ENCODE data around the gene ARL2BP. TPM values are rescaled to one million over a fixed set of nuclear protein-coding genes. Genes with fewer than 3 reads are reported as not detected.

ARL2BP gene
- total and polyA plus RNA-seq, 2 of the 13 experiments (the other 11 are each of a cell fraction or from before 2014, with no cell fraction given): 64.3 to 67.6 TPM

DNA sequence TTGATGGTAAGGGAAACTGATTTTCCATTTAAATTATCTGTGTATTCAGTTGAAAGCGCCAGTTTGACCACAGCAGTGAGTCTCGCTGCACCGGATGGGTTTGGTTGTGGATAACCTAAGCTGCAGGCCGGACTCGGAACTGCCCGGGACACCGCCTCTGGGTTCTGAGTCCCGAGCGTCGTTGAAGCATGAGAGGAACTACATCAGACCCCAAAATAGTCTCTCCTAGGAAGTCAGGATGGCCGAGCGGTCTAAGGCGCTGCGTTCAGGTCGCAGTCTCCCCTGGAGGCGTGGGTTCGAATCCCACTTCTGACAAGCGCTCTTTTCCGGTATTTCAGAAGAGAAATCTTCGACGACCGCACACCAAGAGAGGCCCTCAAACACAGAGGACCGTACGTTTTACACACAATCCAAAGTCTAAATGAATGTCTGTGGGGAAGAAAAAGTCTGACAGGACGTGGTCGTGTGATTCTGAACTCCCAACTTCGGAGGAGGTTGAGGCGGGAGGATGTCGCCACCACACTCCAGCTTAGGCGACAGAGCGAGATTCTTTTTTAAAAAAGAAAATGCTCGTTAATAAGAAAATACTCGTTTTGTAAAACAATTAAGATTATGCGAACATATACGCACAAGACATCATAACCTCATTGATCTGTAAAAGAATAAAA, 54.8 kb downstream of the ARL2BP start (continued):
- TF ChIP-seq, protein P1, sequence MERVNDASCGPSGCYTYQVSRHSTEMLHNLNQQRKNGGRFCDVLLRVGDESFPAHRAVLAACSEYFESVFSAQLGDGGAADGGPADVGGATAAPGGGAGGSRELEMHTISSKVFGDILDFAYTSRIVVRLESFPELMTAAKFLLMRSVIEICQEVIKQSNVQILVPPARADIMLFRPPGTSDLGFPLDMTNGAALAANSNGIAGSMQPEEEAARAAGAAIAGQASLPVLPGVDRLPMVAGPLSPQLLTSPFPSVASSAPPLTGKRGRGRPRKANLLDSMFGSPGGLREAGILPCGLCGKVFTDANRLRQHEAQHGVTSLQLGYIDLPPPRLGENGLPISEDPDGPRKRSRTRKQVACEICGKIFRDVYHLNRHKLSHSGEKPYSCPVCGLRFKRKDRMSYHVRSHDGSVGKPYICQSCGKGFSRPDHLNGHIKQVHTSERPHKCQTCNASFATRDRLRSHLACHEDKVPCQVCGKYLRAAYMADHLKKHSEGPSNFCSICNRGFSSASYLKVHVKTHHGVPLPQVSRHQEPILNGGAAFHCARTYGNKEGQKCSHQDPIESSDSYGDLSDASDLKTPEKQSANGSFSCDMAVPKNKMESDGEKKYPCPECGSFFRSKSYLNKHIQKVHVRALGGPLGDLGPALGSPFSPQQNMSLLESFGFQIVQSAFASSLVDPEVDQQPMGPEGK (CRISPR knock-in tag; IDR thresholded peaks at IDR 0.05): peak; percentile 40; the same call in 1 of the 2 replicates
- TF ChIP-seq ZNF264 (CRISPR knock-in tag; IDR thresholded peaks at IDR 0.05): peak; percentile 88
- peak; percentile 94; the same call in 1 of the 2 replicates for TF ChIP-seq ZNF816 (CRISPR knock-in tag; IDR thresholded peaks at IDR 0.05; ENCODE audit: borderline replicate concordance)
- 0 out of 2 replicates have a peak, but pooled peaks have one; percentile 19 for TF ChIP-seq ZMAT3 (CRISPR knock-in tag; conservative IDR thresholded peaks at IDR 0.05)
- TF ChIP-seq ZNF629 (CRISPR knock-in tag; conservative IDR thresholded peaks at IDR 0.05): peak; percentile 84
- peak; percentile 76 for TF ChIP-seq SALL2 (CRISPR knock-in tag; IDR thresholded peaks at IDR 0.05)
- no peak for TF ChIP-seq ZFP82 (CRISPR knock-in tag; IDR thresholded peaks at IDR 0.05; ENCODE audit: borderline replicate concordance)
- 0 out of 2 replicates have a peak, but pooled peaks have one; percentile 76 for TF ChIP-seq MTF2 (CRISPR knock-in tag; IDR thresholded peaks at IDR 0.05; ENCODE audit: borderline replicate concordance)
- TF ChIP-seq ZNF343 (CRISPR knock-in tag; IDR thresholded peaks at IDR 0.05): no peak
- TF ChIP-seq, protein P2, sequence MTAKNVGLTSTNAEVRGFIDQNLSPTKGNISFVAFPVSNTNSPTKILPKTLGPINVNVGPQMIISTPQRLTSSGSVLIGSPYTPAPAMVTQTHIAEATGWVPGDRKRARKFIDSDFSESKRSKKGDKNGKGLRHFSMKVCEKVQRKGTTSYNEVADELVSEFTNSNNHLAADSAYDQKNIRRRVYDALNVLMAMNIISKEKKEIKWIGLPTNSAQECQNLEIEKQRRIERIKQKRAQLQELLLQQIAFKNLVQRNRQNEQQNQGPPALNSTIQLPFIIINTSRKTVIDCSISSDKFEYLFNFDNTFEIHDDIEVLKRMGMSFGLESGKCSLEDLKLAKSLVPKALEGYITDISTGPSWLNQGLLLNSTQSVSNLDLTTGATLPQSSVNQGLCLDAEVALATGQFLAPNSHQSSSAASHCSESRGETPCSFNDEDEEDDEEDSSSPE (CRISPR knock-in tag; IDR thresholded peaks at IDR 0.05): peak; percentile 50
- peak; percentile 83; the same call in 1 of the 2 replicates for TF ChIP-seq ZNF564 (CRISPR knock-in tag; IDR thresholded peaks at IDR 0.05)
- no peak for TF ChIP-seq ATM (IDR thresholded peaks at IDR 0.05; ENCODE audit: borderline replicate concordance)
- 0 out of 2 replicates have a peak, but pooled peaks have one; percentile 14 for TF ChIP-seq ZNF644 (CRISPR knock-in tag; IDR thresholded peaks at IDR 0.05; ENCODE audit: low read depth)
- TF ChIP-seq, protein P3, sequence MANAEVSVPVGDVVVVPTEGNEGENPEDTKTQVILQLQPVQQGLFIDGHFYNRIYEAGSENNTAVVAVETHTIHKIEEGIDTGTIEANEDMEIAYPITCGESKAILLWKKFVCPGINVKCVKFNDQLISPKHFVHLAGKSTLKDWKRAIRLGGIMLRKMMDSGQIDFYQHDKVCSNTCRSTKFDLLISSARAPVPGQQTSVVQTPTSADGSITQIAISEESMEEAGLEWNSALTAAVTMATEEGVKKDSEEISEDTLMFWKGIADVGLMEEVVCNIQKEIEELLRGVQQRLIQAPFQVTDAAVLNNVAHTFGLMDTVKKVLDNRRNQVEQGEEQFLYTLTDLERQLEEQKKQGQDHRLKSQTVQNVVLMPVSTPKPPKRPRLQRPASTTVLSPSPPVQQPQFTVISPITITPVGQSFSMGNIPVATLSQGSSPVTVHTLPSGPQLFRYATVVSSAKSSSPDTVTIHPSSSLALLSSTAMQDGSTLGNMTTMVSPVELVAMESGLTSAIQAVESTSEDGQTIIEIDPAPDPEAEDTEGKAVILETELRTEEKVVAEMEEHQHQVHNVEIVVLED (CRISPR knock-in tag; IDR thresholded peaks at IDR 0.05; ENCODE audit: borderline replicate concordance): no peak
- peak; percentile 64; the same call in 1 of the 2 replicates for TF ChIP-seq SOX13 (IDR thresholded peaks at IDR 0.05)
- TF ChIP-seq SOX13 (CRISPR knock-in tag; conservative IDR thresholded peaks at IDR 0.05 in 1 of 2, IDR thresholded peaks at IDR 0.05 in 1 of 2): peak; percentile 58 to 95; a peak in 3 of 4 replicates
- TF ChIP-seq ZNF614 (CRISPR knock-in tag; IDR thresholded peaks at IDR 0.05; ENCODE audit: borderline replicate concordance): peak; percentile 97
- no peak; the same call in 1 of the 2 replicates for TF ChIP-seq ZNF652 (CRISPR knock-in tag; IDR thresholded peaks at IDR 0.05; ENCODE audit: borderline replicate concordance, low read depth)
- TF ChIP-seq, protein P4, sequence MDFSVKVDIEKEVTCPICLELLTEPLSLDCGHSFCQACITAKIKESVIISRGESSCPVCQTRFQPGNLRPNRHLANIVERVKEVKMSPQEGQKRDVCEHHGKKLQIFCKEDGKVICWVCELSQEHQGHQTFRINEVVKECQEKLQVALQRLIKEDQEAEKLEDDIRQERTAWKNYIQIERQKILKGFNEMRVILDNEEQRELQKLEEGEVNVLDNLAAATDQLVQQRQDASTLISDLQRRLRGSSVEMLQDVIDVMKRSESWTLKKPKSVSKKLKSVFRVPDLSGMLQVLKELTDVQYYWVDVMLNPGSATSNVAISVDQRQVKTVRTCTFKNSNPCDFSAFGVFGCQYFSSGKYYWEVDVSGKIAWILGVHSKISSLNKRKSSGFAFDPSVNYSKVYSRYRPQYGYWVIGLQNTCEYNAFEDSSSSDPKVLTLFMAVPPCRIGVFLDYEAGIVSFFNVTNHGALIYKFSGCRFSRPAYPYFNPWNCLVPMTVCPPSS (IDR thresholded peaks at IDR 0.05): no peak
- TF ChIP-seq GATAD1 (CRISPR knock-in tag; IDR thresholded peaks at IDR 0.05): peak; percentile 33; the same call in 1 of the 2 replicates
- TF ChIP-seq FOXA3 (CRISPR knock-in tag; IDR thresholded peaks at IDR 0.05): peak; percentile 56; the same call in 1 of the 2 replicates
- TF ChIP-seq TEAD3 (CRISPR knock-in tag; optimal IDR thresholded peaks at IDR 0.05; ENCODE audit: borderline replicate concordance): peak; percentile 85
- TF ChIP-seq EEA1 (CRISPR knock-in tag; IDR thresholded peaks at IDR 0.05; ENCODE audit: borderline replicate concordance): no peak
- no peak for TF ChIP-seq NFE2L1 (CRISPR knock-in tag; IDR thresholded peaks at IDR 0.05; ENCODE audit: borderline replicate concordance)
- no peak for TF ChIP-seq MZF1 (CRISPR knock-in tag; IDR thresholded peaks at IDR 0.05; ENCODE audit: borderline replicate concordance)
